22Rv1 (cell line): Measurements from ENCODE around the gene FZD7.

Experiments
- H3K27ac ChIP-seq: fragments of 450-650 bp; 2 replicates; pipeline ENCODE4 v1.5.1; 2017
- CTCF ChIP-seq: fragments of 450-650 bp; IDR thresholded peaks from 2 replicates; pipeline ENCODE4 v1.5.1; 2017; ENCODE audit warnings: mild to moderate bottlenecking
- ZFX ChIP-seq: fragments of 450-650 bp; IDR thresholded peaks from 2 replicates; pipeline ENCODE4 v1.6.1; 2017; ENCODE audit warnings: antibody characterized with exemption, borderline replicate concordance

FZD7 gene

GRCh38 chr2:202002381-202002780, 31.3 kb upstream of the FZD7 start:
- TF ChIP-seq ZFX (no peak), CTCF (no peak)
- no peak overlapping the region for H3K27ac ChIP-seq

- TF ChIP-seq ZFX (no peak), CTCF (no peak)
- no peak overlapping the region for H3K27ac ChIP-seq
Observed at GRCh38 chr2:202005272-202005887, 28.3 kb upstream of the FZD7 start.

- TF ChIP-seq ZFX (no peak), CTCF (no peak)
- no peak overlapping the region for H3K27ac ChIP-seq
Observed at GRCh38 chr2:202006301-202006700, 27.4 kb upstream of the FZD7 start.

GRCh38 chr2:202007015-202007982, 26.4 kb upstream of the FZD7 start:
- TF ChIP-seq ZFX (no peak), CTCF (no peak)
- H3K27ac ChIP-seq = no peak overlapping the region

- H3K27ac ChIP-seq = no peak overlapping the region
- TF ChIP-seq ZFX (no peak), CTCF (no peak)
Observed at GRCh38 chr2:202007983-202008354, 25.7 kb upstream of the FZD7 start.

GRCh38 chr2:202009019-202009481, 24.6 kb upstream of the FZD7 start:
- no peak for TF ChIP-seq CTCF
- no peak for TF ChIP-seq ZFX
- H3K27ac ChIP-seq = no peak overlapping the region

- no peak overlapping the region for H3K27ac ChIP-seq
- TF ChIP-seq CTCF (no peak), ZFX (no peak)
Observed at GRCh38 chr2:202009581-202009980, 24.1 kb upstream of the FZD7 start.
